SK-N-SH treated with all-trans-retinoic acid at 6 μM for 48 hours (cell line): ENCODE data around the gene PARP3.
"Not testable (repeated sequence)": the region's sequence is repeated elsewhere in the genome, so short reads cannot be mapped to it uniquely, and the experiment has no call there.

Experiments used
- CREB5 ChIP-seq: fragments of 250-450 bp; sonication (Bioruptor Pico); IDR thresholded peaks from 2 replicates; pipeline ENCODE4 v1.5.1; 2020; ENCODE audit warnings: low read depth, mild to moderate bottlenecking, moderate library complexity
- CSDC2 ChIP-seq: fragments of 250-450 bp; sonication (Bioruptor Pico); IDR thresholded peaks from 2 replicates; pipeline ENCODE4 v1.5.0; 2020; ENCODE audit warnings: mild to moderate bottlenecking, moderate library complexity
- CSRNP3 ChIP-seq: fragments of 250-450 bp; sonication (Bioruptor Pico); IDR thresholded peaks from 2 replicates; pipeline ENCODE4 v1.5.1; 2021; ENCODE audit warnings: mild to moderate bottlenecking, moderate library complexity
- ISL1 ChIP-seq: fragments of 250-450 bp; sonication (Bioruptor Pico); IDR thresholded peaks from 2 replicates; pipeline ENCODE4 v2.1.2; 2022; ENCODE audit warnings: mild to moderate bottlenecking, moderate library complexity
- PATZ1 ChIP-seq: fragments of 250-450 bp; sonication (Bioruptor Pico); IDR thresholded peaks from 2 replicates; pipeline ENCODE4 v1.8.0; 2020; ENCODE audit warnings: mild to moderate bottlenecking, moderate library complexity, borderline replicate concordance
- PPARA ChIP-seq: fragments of 250-450 bp; sonication (Bioruptor Pico); IDR thresholded peaks from 2 replicates; pipeline ENCODE4 v1.5.0; 2020; ENCODE audit warnings: mild to moderate bottlenecking, borderline replicate concordance
- TCF4 ChIP-seq: fragments of 250-450 bp; sonication (Bioruptor Pico); IDR thresholded peaks from 2 replicates; pipeline ENCODE4 v1.8.0; 2021; ENCODE audit warnings: mild to moderate bottlenecking, moderate library complexity, borderline replicate concordance
- TSHZ2 ChIP-seq: fragments of 250-450 bp; sonication (Bioruptor Pico); IDR thresholded peaks from 2 replicates; pipeline ENCODE4 v1.5.0; 2020; ENCODE audit warnings: mild to moderate bottlenecking, moderate library complexity
- ZFP30 ChIP-seq: fragments of 450-650 bp; formaldehyde crosslinking; IDR thresholded peaks from 2 replicates; pipeline ENCODE4 v1.5.0; 2022; ENCODE audit warnings: mild to moderate bottlenecking, moderate library complexity
- ZNF565 ChIP-seq: fragments of 450-650 bp; formaldehyde crosslinking; conservative IDR thresholded peaks from 2 replicates; pipeline ENCODE4 v1.5.0; 2020; ENCODE audit warnings: low read depth, mild to moderate bottlenecking, moderate library complexity
- ZNF8 ChIP-seq: fragments of 450-650 bp; formaldehyde crosslinking; IDR thresholded peaks from 2 replicates; pipeline ENCODE4 v1.5.0; 2020; ENCODE audit warnings: mild to moderate bottlenecking, moderate library complexity

- TF ChIP-seq CSRNP3 (CRISPR knock-in tag); ZFP30 (CRISPR knock-in tag); ZNF8 (CRISPR knock-in tag); ISL1; TSHZ2 (CRISPR knock-in tag); CREB5 (CRISPR knock-in tag); TCF4; PPARA (CRISPR knock-in tag); ZNF565 (CRISPR knock-in tag); PATZ1 (CRISPR knock-in tag); CSDC2: not testable (repeated sequence)
These were observed 13.2 kb upstream of the PARP3 start for GRCh38 chr3:51928981-51929380.
